Adipocyte (in vitro differentiated cells): ENCODE data around the gene PUS7.
"Not testable (repeated sequence)": the region's sequence is repeated elsewhere in the genome, so short reads cannot be mapped to it uniquely, and the experiment has no call there.

Source experiments
- DNase-seq: peaks from one replicate; pipeline ENCODE4 v3.0.0-alpha.2; 2015; ENCODE audit warnings: low read depth
- H3K27me3 ChIP-seq: replicated peaks from 2 replicates; pipeline ENCODE4 v1.7.0; 2013; ENCODE audit warnings: mild to moderate bottlenecking, low read length, moderate library complexity; ENCODE audit not compliant: control insufficient read depth, insufficient read depth
- H3K36me3 ChIP-seq: 2 replicates; pipeline ENCODE4 v1.7.0; 2013; ENCODE audit warnings: low read length, mild to moderate bottlenecking, moderate library complexity; ENCODE audit not compliant: control insufficient read depth, insufficient read depth, severe bottlenecking
- H3K4me1 ChIP-seq: 2 replicates; pipeline ENCODE4 v1.7.0; 2013; ENCODE audit warnings: mild to moderate bottlenecking, low read length, moderate library complexity; ENCODE audit not compliant: control insufficient read depth, insufficient read depth
- H3K4me3 ChIP-seq: 2 replicates; pipeline ENCODE4 v1.7.0; 2013; ENCODE audit warnings: mild to moderate bottlenecking, low read length, moderate library complexity
- H3K9ac ChIP-seq: 2 replicates; pipeline ENCODE4 v1.7.0; 2013; ENCODE audit warnings: mild to moderate bottlenecking, low read length, moderate library complexity
- H3K9me3 ChIP-seq: 2 replicates; pipeline ENCODE4 v1.7.0; 2013; ENCODE audit warnings: mild to moderate bottlenecking, low read length, moderate library complexity; ENCODE audit not compliant: control insufficient read depth

The PUS7 gene

DNA sequence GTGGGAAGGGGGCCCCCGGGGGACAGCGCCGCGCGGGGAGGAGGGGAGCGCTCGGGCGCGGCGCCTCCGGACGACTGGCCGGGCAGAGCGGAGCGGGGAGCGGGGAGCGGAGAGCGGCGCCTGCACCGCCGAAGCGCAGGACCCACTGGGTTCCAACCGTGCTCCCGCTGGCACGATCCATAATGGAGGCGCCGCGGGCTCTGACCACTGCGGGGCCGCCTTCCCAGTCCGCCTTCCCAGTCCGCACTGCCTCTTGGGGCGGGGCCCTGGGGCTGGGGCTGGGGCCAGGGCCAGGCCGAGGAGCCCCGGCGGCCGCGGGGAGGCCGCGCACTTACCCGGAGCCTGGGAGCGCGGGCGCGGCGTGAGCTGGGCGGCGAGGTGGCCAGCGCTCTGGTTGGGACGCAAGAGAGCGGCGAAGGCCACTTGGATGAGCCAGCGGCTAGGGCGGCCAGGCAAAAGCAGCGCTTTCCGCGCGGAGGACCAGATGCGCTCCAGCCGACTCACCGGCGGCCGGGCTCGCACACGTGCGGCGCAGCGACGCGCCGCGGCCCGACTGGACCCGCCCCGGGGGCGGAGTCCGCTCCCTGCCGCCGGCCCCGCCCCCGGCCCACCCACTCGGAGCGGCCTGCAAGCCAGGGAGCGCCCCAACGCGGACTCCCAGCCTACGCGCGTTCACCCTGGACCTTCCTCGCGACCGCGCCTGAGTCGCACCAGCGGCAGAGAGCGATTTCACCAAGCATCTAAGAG is at the start of gene PUS7:
TSS of gene PUS7 (minus strand) at position 555 of the 747 bp plus-strand sequence. CDS start 13,759 bp downstream, outside the sequence.
- Histone ChIP-seq H3K36me3 (peaks cover 5% of the 10 kb centered on the region), H3K4me3 (peak within 1 kb of the TSS; percentile 93), H3K4me1 (peaks cover 12% of the 10 kb centered on the region), H3K9ac (peak within 1 kb of the TSS; percentile 95), H3K9me3 (no peaks in the 10 kb centered on the region), H3K27me3 (no peaks in the 10 kb centered on the region)
- peak; percentile 96 for DNase-seq

DNA sequence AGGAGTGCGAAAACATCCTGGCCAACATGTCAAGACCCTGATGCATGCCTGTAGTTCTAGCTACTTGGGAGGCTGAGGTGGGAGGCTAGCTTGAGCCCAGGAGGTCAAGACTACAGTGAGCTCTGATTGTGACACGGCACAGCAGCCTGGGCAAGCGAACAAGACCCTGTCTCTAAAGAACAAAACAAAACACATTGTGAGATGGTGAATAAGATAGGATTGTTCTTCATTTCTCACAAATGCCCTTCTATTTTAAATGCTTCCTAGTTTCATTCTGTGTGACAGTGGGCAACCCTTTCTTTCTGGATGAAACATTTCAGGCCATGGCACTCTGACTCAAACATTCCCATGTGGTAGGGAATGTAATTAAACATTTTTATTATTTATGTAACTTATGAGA is 45.8 kb upstream of the PUS7 start:
- H3K27me3 ChIP-seq, result no peaks in the 10 kb centered on the region
- H3K36me3 ChIP-seq, result peaks cover 64% of the 10 kb centered on the region

DNA sequence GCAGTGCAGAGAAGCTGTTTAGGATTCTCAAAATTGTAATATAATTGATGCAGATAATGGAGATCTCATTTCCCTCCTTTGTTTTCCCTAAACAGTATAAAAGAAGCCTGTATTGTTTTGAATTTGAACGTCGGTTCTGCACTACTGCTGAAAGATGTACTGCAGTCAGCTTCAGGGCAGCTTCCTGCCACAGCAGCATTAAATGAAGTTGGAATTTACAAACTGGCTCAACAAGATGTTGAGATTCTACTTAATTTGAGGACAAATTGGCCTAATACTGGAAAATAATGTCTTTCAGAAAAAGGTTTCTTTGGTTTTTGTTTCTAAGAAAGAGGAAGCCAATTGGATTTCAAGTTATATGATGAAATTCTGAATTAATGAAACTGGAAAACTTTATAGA is 45.0 kb upstream of the PUS7 start:
- Histone ChIP-seq H3K36me3 (peaks cover 70% of the 10 kb centered on the region), H3K4me1 (peaks cover 13% of the 10 kb centered on the region), H3K4me3 (no peak overlapping the region), H3K27me3 (no peaks in the 10 kb centered on the region), H3K9me3 (no peaks in the 10 kb centered on the region), H3K9ac (no peak overlapping the region)
- no peak for DNase-seq

More for the DNA sequence above, 45.8 kb upstream of the PUS7 start:
- Histone ChIP-seq H3K4me1 (peaks cover 13% of the 10 kb centered on the region), H3K4me3 (no peak overlapping the region), H3K9me3 (no peaks in the 10 kb centered on the region), H3K9ac (no peak overlapping the region)
- DNase-seq, result no peak

DNA sequence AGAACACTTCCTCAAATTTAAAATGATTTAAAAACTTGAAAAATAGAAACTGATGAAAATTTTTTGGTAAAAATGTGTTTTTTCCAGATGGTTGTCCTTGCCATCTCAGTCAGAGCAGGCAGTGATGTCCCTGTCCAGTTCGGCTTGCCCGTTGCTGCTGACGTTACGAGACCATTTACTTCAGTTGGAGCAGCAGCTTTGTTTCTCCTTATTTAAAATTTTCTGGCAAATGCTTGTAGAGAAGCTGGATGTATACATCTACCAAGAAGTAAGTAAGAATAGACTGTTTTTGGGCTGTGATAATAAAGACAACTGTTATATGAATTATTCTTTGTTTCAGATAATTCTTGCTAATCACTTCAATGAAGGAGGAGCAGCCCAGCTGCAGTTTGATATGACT is 43.1 kb upstream of the PUS7 start:
- DNase-seq, result no peak
- no peaks in the 10 kb centered on the region for H3K27me3 ChIP-seq
- no peak overlapping the region for H3K4me3 ChIP-seq
- no peaks in the 10 kb centered on the region for H3K4me1 ChIP-seq
- H3K9me3 ChIP-seq, result no peaks in the 10 kb centered on the region
- peaks cover 83% of the 10 kb centered on the region for H3K36me3 ChIP-seq
- no peak overlapping the region for H3K9ac ChIP-seq

DNA sequence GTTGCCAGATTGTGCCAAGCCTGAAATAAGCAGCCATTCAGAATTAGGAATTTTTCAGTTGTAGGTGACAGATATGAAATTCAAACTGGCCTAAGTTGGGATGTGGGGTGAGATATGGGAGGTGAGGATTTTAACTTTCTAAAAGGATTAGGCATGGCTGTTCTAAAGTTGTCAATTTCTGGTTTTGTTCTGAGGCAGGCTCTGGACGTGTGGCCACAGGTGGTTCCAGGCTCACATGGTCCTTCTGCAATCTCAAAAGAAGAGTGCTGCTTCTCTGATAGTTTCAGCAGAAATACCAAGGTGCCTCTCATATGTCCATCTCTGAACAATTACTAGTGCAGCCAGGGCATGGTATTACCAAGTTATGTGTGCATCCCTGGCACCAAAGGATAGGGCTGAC is 37.9 kb upstream of the PUS7 start:
- peaks cover 81% of the 10 kb centered on the region for H3K36me3 ChIP-seq
- no peak overlapping the region for H3K9ac ChIP-seq
- no peaks in the 10 kb centered on the region for H3K27me3 ChIP-seq
- no peaks in the 10 kb centered on the region for H3K9me3 ChIP-seq
- DNase-seq, result no peak
- H3K4me1 ChIP-seq, result no peaks in the 10 kb centered on the region
- no peak overlapping the region for H3K4me3 ChIP-seq

DNA sequence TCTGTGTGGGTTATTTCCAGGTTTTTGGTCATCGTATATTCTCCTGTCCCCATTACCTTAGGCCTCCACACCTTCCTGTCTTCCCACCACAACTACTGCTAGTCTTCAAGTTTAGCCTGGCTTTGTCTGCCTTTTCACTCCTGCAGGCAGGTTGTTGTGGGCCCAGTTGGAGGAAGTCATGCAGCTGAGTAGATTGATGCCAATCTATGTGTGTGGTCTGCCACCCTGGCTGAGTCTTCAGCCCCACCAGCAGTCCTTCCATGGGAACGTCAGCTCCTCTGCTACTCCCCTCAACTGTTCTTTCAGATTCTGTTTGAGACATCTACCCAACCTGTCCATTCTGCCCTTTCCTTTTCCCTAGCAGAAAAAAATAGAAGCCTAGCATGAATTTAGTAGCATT is 16.3 kb upstream of the PUS7 start:
- Histone ChIP-seq H3K27me3 (no peaks in the 10 kb centered on the region), H3K4me3 (no peak overlapping the region), H3K9ac (no peak overlapping the region), H3K9me3 (no peaks in the 10 kb centered on the region), H3K36me3 (peaks cover 76% of the 10 kb centered on the region), H3K4me1 (peaks cover 4% of the 10 kb centered on the region)
- DNase-seq, result no peak

DNA sequence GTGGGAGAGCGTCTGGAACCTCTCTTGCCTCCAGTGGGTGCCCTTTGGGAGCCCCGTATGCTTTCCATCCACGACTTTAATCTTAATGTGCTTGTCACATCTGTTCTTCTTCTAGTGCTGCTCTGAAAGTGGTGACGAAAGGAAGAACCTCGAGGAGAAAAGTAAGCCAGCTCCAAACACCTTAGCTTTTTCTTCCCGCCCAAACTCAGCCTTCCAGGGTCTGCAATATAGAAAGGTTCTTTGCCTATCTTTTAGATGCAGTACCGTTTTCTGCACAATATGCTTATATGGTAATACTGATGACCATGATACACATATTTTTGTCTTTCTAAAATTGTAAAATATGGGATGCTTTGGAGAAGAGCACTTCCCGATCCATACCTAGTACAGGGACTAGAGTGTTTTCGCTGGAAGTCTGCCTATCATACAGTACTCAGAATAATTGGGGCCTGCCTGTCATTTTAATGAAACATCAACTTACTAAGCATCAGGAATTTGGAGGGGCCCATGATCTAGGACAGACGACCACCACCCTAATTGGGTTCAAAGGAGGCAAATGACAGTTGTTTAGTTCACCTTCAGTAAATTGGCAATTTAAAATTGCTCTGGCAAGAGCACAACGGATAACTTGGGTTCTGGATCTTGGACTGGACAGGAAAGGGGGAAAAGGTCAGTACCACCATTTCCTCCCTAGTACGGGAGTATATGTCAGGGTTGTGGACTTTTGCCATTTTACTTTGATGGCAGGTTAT is 10.8 kb upstream of the PUS7 start:
- Histone ChIP-seq H3K9ac (peak overlapping the region; percentile 100), H3K36me3 (peaks cover 23% of the 10 kb centered on the region), H3K27me3 (no peaks in the 10 kb centered on the region), H3K4me1 (peaks cover 16% of the 10 kb centered on the region), H3K9me3 (no peaks in the 10 kb centered on the region), H3K4me3 (peak overlapping the region; percentile 99)
- DNase-seq, result no peak

DNA sequence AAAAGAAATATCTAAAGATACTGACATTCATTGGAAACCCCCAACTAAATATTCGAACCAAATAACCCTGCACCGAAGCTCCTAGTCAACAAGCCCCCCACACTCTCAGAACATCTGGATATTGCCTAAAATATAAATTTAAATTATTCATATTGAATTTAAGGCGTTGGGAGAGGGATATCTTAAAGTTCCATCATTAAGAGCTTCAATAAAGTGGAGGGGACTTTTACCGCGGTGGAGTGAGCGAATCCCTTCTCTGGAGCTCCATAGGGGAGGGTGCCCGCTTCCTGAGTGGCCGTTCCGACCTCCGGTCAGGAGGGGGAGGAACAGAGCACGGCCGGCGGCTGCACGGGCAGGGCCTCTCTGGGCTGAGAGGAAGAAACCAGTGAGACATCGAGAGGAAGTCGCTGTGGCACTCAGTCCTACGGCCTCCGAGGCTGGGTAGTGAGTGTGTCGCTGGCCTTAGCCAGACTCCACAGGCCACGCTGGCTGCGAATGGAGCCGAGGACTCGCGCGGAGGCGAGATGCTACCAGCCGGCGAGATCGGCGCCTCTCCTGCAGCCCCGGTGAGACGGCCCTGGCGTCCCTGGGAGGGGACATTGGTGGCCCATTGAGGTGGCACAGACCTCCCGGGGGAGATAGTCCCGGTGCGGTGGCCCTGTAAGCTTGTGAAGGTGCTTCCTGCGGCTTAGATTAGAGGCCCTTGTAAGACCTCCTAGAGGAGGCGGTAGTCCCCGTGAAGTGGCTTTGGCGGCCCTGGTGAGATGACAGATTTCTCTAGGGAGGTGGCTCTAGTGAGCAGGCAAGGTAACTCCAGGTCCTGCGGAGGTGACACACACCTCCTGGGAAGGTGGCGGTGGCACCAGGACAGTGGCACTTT is 10.0 kb upstream of the PUS7 start, which contains the start of gene RINT1:
TSS of gene RINT1 (plus strand) at position 410 of the 880 bp plus-strand sequence. CDS start at position 525, 115 bp downstream.
- Histone ChIP-seq H3K9ac (peak within 1 kb of the TSS; percentile 100), H3K27me3 (no peaks in the 10 kb centered on the region), H3K9me3 (no peaks in the 10 kb centered on the region), H3K4me1 (peaks cover 16% of the 10 kb centered on the region), H3K4me3 (peak within 1 kb of the TSS; percentile 99), H3K36me3 (peaks cover 14% of the 10 kb centered on the region)
- peak; percentile 97 for DNase-seq

DNA sequence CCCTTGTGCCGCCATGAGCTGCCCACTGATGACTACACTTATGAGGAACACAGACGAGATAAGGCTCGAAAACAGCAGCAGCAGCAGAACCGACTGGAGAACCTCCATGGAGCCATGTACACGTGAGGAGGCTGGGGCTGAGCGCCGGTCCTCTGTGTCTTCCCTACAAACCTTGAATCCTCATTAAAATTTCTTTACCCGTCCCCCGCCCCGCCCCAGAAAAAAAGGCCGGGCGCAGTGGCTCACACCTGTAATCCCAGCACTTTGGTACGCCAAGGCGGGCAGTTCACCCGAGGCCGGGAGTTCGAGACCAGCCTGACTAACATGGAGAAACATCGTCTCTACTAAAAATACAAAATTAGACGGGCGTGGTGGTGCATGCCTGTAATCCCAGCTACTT is 8.5 kb upstream of the PUS7 start:
- no peaks in the 10 kb centered on the region for H3K27me3 ChIP-seq
- H3K9ac ChIP-seq, result no peak overlapping the region
- H3K4me1 ChIP-seq, result peaks cover 16% of the 10 kb centered on the region
- no peak overlapping the region for H3K4me3 ChIP-seq
- no peaks in the 10 kb centered on the region for H3K9me3 ChIP-seq
- peaks cover 2% of the 10 kb centered on the region for H3K36me3 ChIP-seq
- no peak for DNase-seq

GRCh38 chr7:105530126-105530525 is 8.1 kb upstream of the PUS7 start:
- H3K4me1 ChIP-seq, result peaks cover 16% of the 10 kb centered on the region
- no peak overlapping the region for H3K4me3 ChIP-seq
- H3K9me3 ChIP-seq, result no peaks in the 10 kb centered on the region
- H3K36me3 ChIP-seq, result no peaks in the 10 kb centered on the region
- no peaks in the 10 kb centered on the region for H3K27me3 ChIP-seq
- DNase-seq, result no peak
- no peak overlapping the region for H3K9ac ChIP-seq

DNA sequence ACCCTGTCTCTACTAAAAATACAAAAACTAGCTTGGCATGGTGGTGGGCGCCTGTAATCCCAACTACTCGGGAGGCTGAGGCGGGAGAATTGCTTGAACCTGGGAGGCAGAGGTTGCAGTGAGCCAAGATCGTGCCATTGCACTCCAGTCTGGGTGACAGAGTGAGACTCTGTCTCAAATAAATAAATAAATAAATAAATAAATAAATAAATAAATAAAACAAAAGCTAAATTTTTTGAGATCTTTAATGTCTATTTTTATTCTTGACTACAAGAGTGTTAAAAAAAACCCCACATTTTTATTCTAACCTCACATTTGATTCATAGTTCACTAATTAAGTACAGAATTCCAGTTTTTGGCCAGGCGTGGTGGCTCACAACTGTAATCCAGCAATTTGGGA is 5.7 kb upstream of the PUS7 start:
- H3K9ac ChIP-seq, H3K27me3 ChIP-seq, DNase-seq, H3K36me3 ChIP-seq, H3K4me3 ChIP-seq, H3K4me1 ChIP-seq, H3K9me3 ChIP-seq: not testable (repeated sequence)
